SK-N-SH treated with all-trans-retinoic acid at 6 μM for 48 hours (cell line): ENCODE data around the gene AKR1B1.

ENCODE experiments used
- ATAC-seq: fragments of 200-7000 bp; cut with Tn5 transposase; 3 replicates; pipeline ENCODE4 v1.9.1; 2020; ENCODE audit warnings: mild to moderate bottlenecking, moderate library complexity
- ARNTL ChIP-seq: fragments of 450-650 bp; formaldehyde crosslinking; IDR thresholded peaks from 2 replicates; pipeline ENCODE4 v1.5.0; 2020; ENCODE audit warnings: low read depth, mild to moderate bottlenecking, moderate library complexity, borderline replicate concordance
- BACH2 ChIP-seq: fragments of 250-450 bp; sonication (Bioruptor Pico); IDR thresholded peaks from 2 replicates; pipeline ENCODE4 v1.9.0; 2021; ENCODE audit warnings: mild to moderate bottlenecking, borderline replicate concordance
- CSDC2 ChIP-seq: fragments of 250-450 bp; sonication (Bioruptor Pico); IDR thresholded peaks from 2 replicates; pipeline ENCODE4 v1.5.0; 2020; ENCODE audit warnings: mild to moderate bottlenecking, moderate library complexity
- ESRRG ChIP-seq: fragments of 250-450 bp; sonication (Bioruptor Pico); IDR thresholded peaks from 2 replicates; pipeline ENCODE4 v1.6.1; 2021; ENCODE audit warnings: mild to moderate bottlenecking
- GLIS3 ChIP-seq: fragments of 250-450 bp; sonication (Bioruptor Pico); IDR thresholded peaks from 2 replicates; pipeline ENCODE4 v1.5.0; 2020; ENCODE audit warnings: mild to moderate bottlenecking, moderate library complexity
- ISL1 ChIP-seq: fragments of 250-450 bp; sonication (Bioruptor Pico); IDR thresholded peaks from 2 replicates; pipeline ENCODE4 v2.1.2; 2022; ENCODE audit warnings: mild to moderate bottlenecking, moderate library complexity
- OSR1 ChIP-seq: fragments of 250-450 bp; sonication (Bioruptor Pico); IDR thresholded peaks from 2 replicates; pipeline ENCODE4 v1.8.0; 2022; ENCODE audit warnings: moderate library complexity, mild to moderate bottlenecking, inconsistent platforms
- PATZ1 ChIP-seq: fragments of 250-450 bp; sonication (Bioruptor Pico); IDR thresholded peaks from 2 replicates; pipeline ENCODE4 v1.8.0; 2020; ENCODE audit warnings: mild to moderate bottlenecking, moderate library complexity, borderline replicate concordance
- PPARA ChIP-seq: fragments of 250-450 bp; sonication (Bioruptor Pico); IDR thresholded peaks from 2 replicates; pipeline ENCODE4 v1.5.0; 2020; ENCODE audit warnings: mild to moderate bottlenecking, borderline replicate concordance
- RARB ChIP-seq: fragments of 250-450 bp; sonication (Bioruptor Pico); IDR thresholded peaks from 2 replicates; pipeline ENCODE4 v1.8.0; 2021; ENCODE audit warnings: mild to moderate bottlenecking, moderate library complexity
- SNAI2 ChIP-seq: fragments of 250-450 bp; sonication (Bioruptor Pico); IDR thresholded peaks from 2 replicates; pipeline ENCODE4 v1.5.0; 2020; ENCODE audit warnings: mild to moderate bottlenecking, moderate library complexity
- TCF4 ChIP-seq: fragments of 250-450 bp; sonication (Bioruptor Pico); IDR thresholded peaks from 2 replicates; pipeline ENCODE4 v1.8.0; 2021; ENCODE audit warnings: mild to moderate bottlenecking, moderate library complexity, borderline replicate concordance
- TOX ChIP-seq: fragments of 250-450 bp; sonication (Bioruptor Pico); IDR thresholded peaks from 2 replicates; pipeline ENCODE4 v1.8.0; 2021; ENCODE audit warnings: mild to moderate bottlenecking, moderate library complexity, borderline replicate concordance
- TSHZ2 ChIP-seq: fragments of 250-450 bp; sonication (Bioruptor Pico); IDR thresholded peaks from 2 replicates; pipeline ENCODE4 v1.5.0; 2020; ENCODE audit warnings: mild to moderate bottlenecking, moderate library complexity
- ZC3H10 ChIP-seq: fragments of 250-450 bp; sonication (Bioruptor Pico); IDR thresholded peaks from 2 replicates; pipeline ENCODE4 v1.5.1; 2021; ENCODE audit warnings: mild to moderate bottlenecking, moderate library complexity
- ZFP3 ChIP-seq: fragments of 250-450 bp; sonication (Bioruptor Pico); IDR thresholded peaks from 2 replicates; pipeline ENCODE4 v1.5.0; 2020; ENCODE audit warnings: mild to moderate bottlenecking, moderate library complexity
- ZFP30 ChIP-seq: fragments of 450-650 bp; formaldehyde crosslinking; IDR thresholded peaks from 2 replicates; pipeline ENCODE4 v1.5.0; 2022; ENCODE audit warnings: mild to moderate bottlenecking, moderate library complexity
- ZNF565 ChIP-seq: fragments of 450-650 bp; formaldehyde crosslinking; conservative IDR thresholded peaks from 2 replicates; pipeline ENCODE4 v1.5.0; 2020; ENCODE audit warnings: low read depth, mild to moderate bottlenecking, moderate library complexity
- TF ChIP-seq, protein P1 (sequence below): fragments of 250-450 bp; sonication (Bioruptor Pico); IDR thresholded peaks from 2 replicates; pipeline ENCODE4 v1.5.1; 2020; ENCODE audit warnings: low read depth, mild to moderate bottlenecking, moderate library complexity
- TF ChIP-seq, protein P2 (sequence below): fragments of 250-450 bp; sonication (Bioruptor Pico); IDR thresholded peaks from 2 replicates; pipeline ENCODE4 v1.5.1; 2021; ENCODE audit warnings: mild to moderate bottlenecking, moderate library complexity
- TF ChIP-seq, protein P3 (sequence below): fragments of 250-450 bp; sonication (Bioruptor Pico); IDR thresholded peaks from 2 replicates; pipeline ENCODE4 v1.8.0; 2021; ENCODE audit warnings: low read depth, mild to moderate bottlenecking, moderate library complexity, borderline replicate concordance

The AKR1B1 gene

GRCh38 chr7:134442441-134443220 lies 16.3 kb downstream of the AKR1B1 start:
- no peak for ATAC-seq
- no peak for TF ChIP-seq ZC3H10 (CRISPR knock-in tag)
- TF ChIP-seq SNAI2: no peak
- no peak for TF ChIP-seq RARB (CRISPR knock-in tag)
- TF ChIP-seq ISL1: no peak
- no peak for TF ChIP-seq ARNTL (CRISPR knock-in tag)
- no peak for TF ChIP-seq ZFP3 (CRISPR knock-in tag)
- TF ChIP-seq CSDC2 (CRISPR knock-in tag): no peak
- no peak for TF ChIP-seq TCF4 (CRISPR knock-in tag)
- TF ChIP-seq BACH2 (CRISPR knock-in tag): no peak
- TF ChIP-seq ESRRG (CRISPR knock-in tag): no peak
- TF ChIP-seq ZFP30 (CRISPR knock-in tag): no peak

DNA sequence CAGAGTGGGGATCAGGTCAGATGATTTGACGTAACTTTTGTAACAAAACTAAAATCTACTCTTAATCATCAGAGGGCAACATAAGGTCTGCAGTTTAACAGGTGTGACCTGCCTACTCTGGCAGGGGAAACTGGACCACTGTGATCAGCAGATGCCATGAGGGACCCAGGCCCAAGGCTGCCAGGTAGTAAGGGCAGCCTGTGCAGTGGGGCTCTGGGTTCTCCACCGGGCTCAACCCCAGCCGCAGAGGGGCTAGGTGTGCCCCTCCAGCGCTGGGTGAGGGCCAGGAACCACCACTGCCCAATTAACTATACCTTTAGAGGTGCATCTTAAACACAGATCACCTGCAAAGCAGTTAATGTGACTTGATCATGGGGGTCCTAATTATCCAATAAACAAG lies 17.6 kb downstream of the AKR1B1 start:
- no peak for TF ChIP-seq TSHZ2 (CRISPR knock-in tag)
- TF ChIP-seq, protein P1, sequence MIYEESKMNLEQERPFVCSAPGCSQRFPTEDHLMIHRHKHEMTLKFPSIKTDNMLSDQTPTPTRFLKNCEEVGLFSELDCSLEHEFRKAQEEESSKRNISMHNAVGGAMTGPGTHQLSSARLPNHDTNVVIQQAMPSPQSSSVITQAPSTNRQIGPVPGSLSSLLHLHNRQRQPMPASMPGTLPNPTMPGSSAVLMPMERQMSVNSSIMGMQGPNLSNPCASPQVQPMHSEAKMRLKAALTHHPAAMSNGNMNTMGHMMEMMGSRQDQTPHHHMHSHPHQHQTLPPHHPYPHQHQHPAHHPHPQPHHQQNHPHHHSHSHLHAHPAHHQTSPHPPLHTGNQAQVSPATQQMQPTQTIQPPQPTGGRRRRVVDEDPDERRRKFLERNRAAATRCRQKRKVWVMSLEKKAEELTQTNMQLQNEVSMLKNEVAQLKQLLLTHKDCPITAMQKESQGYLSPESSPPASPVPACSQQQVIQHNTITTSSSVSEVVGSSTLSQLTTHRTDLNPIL (CRISPR knock-in tag): no peak
- TF ChIP-seq BACH2 (CRISPR knock-in tag): no peak
- TF ChIP-seq OSR1 (CRISPR knock-in tag): no peak
- no peak for TF ChIP-seq TCF4 (CRISPR knock-in tag)
- no peak for TF ChIP-seq ZFP3 (CRISPR knock-in tag)
- TF ChIP-seq TOX: no peak
- TF ChIP-seq, protein P2, sequence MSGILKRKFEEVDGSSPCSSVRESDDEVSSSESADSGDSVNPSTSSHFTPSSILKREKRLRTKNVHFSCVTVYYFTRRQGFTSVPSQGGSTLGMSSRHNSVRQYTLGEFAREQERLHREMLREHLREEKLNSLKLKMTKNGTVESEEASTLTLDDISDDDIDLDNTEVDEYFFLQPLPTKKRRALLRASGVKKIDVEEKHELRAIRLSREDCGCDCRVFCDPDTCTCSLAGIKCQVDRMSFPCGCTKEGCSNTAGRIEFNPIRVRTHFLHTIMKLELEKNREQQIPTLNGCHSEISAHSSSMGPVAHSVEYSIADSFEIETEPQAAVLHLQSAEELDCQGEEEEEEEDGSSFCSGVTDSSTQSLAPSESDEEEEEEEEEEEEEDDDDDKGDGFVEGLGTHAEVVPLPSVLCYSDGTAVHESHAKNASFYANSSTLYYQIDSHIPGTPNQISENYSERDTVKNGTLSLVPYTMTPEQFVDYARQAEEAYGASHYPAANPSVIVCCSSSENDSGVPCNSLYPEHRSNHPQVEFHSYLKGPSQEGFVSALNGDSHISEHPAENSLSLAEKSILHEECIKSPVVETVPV (CRISPR knock-in tag): no peak
- no peak for TF ChIP-seq ZNF565 (CRISPR knock-in tag)
- TF ChIP-seq CSDC2 (CRISPR knock-in tag): no peak
- ATAC-seq: no peak

- no peak for ATAC-seq
- no peak for TF ChIP-seq CSDC2 (CRISPR knock-in tag)
- TF ChIP-seq TOX: no peak
Measured at GRCh38 chr7:134440476-134440875, 18.4 kb downstream of the AKR1B1 start.

- ATAC-seq: no peak
- no peak for TF ChIP-seq OSR1 (CRISPR knock-in tag)
- TF ChIP-seq ZC3H10 (CRISPR knock-in tag): no peak
- TF ChIP-seq GLIS3: no peak
- TF ChIP-seq, protein P3, sequence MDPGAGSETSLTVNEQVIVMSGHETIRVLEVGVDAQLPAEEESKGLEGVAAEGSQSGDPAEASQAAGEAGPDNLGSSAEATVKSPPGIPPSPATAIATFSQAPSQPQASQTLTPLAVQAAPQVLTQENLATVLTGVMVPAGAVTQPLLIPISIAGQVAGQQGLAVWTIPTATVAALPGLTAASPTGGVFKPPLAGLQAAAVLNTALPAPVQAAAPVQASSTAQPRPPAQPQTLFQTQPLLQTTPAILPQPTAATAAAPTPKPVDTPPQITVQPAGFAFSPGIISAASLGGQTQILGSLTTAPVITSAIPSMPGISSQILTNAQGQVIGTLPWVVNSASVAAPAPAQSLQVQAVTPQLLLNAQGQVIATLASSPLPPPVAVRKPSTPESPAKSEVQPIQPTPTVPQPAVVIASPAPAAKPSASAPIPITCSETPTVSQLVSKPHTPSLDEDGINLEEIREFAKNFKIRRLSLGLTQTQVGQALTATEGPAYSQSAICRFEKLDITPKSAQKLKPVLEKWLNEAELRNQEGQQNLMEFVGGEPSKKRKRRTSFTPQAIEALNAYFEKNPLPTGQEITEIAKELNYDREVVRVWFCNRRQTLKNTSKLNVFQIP (CRISPR knock-in tag): no peak
- no peak for TF ChIP-seq ZFP30 (CRISPR knock-in tag)
- no peak for TF ChIP-seq TCF4 (CRISPR knock-in tag)
- no peak for TF ChIP-seq RARB (CRISPR knock-in tag)
- TF ChIP-seq PPARA: no peak
- TF ChIP-seq PATZ1 (CRISPR knock-in tag): no peak
- TF ChIP-seq, protein P2 (CRISPR knock-in tag): no peak
- TF ChIP-seq BACH2 (CRISPR knock-in tag): no peak
- no peak for TF ChIP-seq ISL1
- TF ChIP-seq, protein P1 (CRISPR knock-in tag): no peak
- TF ChIP-seq ZFP3 (CRISPR knock-in tag): no peak
Measured at GRCh38 chr7:134440067-134440466, 18.8 kb downstream of the AKR1B1 start.
